GM12874 (cell line): ENCODE measurements around the gene TANC2.

Experiments
- CTCF ChIP-seq: IDR thresholded peaks from 2 replicates; pipeline ENCODE4 v1.5.1; 2011; ENCODE audit warnings: low read depth, mild to moderate bottlenecking, control low read depth, low read length, moderate library complexity; ENCODE audit not compliant: insufficient read depth

TANC2 gene

GRCh38 chr17:62925267-62925836 lies 40.7 kb upstream of the TANC2 start:
- TF ChIP-seq CTCF = no peak

GRCh38 chr17:62927083-62927482 lies 39.0 kb upstream of the TANC2 start:
- no peak for TF ChIP-seq CTCF

- TF ChIP-seq CTCF = no peak
Observed at GRCh38 chr17:62929320-62929719, 36.7 kb upstream of the TANC2 start.

GRCh38 chr17:62931101-62931500 lies 34.9 kb upstream of the TANC2 start:
- TF ChIP-seq CTCF = no peak

- TF ChIP-seq CTCF = no peak
Observed at GRCh38 chr17:62933501-62934385, 32.3 kb upstream of the TANC2 start.

GRCh38 chr17:62935098-62935497 lies 30.9 kb upstream of the TANC2 start:
- no peak for TF ChIP-seq CTCF

- no peak for TF ChIP-seq CTCF
Observed at GRCh38 chr17:62935523-62935922, 30.5 kb upstream of the TANC2 start.
